K562 (cell line): ENCODE data around the gene ARL3. TPM values are rescaled to one million over a fixed set of nuclear protein-coding genes. Genes with fewer than 3 reads are reported as not detected.
A peak's percentile ranks its signal among the peaks of the same experiment; 100 is the strongest.

Source experiments
- DMBX1 ChIP-seq: fragments of 250-450 bp; sonication (Bioruptor Pico); IDR thresholded peaks from 2 replicates; pipeline ENCODE4 v1.8.0; 2022; ENCODE audit warnings: inconsistent platforms, mild to moderate bottlenecking, moderate library complexity, borderline replicate concordance
- HDAC3 ChIP-seq: fragments of 450-650 bp; IDR thresholded peaks from 2 replicates; pipeline ENCODE4 v1.6.1; 2018; ENCODE audit warnings: borderline replicate concordance, mild to moderate bottlenecking, moderate library complexity; ENCODE audit not compliant: partially characterized antibody
- KLF1 ChIP-seq: fragments of 450-650 bp; IDR thresholded peaks from 2 replicates; pipeline ENCODE4 v1.6.1; 2016; ENCODE audit warnings: missing genetic modification characterization, missing compliant biosample characterization
- PCBP1 ChIP-seq: fragments of 200-400 bp; formaldehyde crosslinking; IDR thresholded peaks from 2 replicates; pipeline ENCODE4 v1.6.1; 2018; ENCODE audit warnings: mild to moderate bottlenecking, low read depth, low read length; ENCODE audit not compliant: poor library complexity, severe bottlenecking
- WHSC1 ChIP-seq: IDR thresholded peaks from one replicate; pipeline ENCODE4 v1.6.1; 2012; ENCODE audit warnings: low read length, control low read depth, inconsistent platforms
- ZNF384 ChIP-seq: IDR thresholded peaks from 2 replicates; pipeline ENCODE4 v1.6.1; 2012; ENCODE audit warnings: low read depth, low read length, improper control_type of control experiment
- ZNF766 ChIP-seq: fragments of 200-800 bp; sonication (Bioruptor generic); conservative IDR thresholded peaks from 2 replicates; pipeline ENCODE4 v1.6.1; 2016; ENCODE audit warnings: missing genetic modification characterization, missing compliant biosample characterization
- polyA plus RNA-seq, 8 experiments: library from polyadenylated mRNA; depleted of rRNA in 4 of 8; stranded (reverse) in 5 of 8; unstranded in 3 of 8; fragments of >200 nt; fragmentation: Nextera tagmentation in 2 of 8; fragmentation: Illumina TruSeq in 1 of 8; extraction: Ambion mirVana in 2 of 8; extraction: Trizol in 1 of 8; gene quantifications; 2 replicates each; pipeline versions ENCODE4 v1.2.1 to v1.2.3, GENCODE V29; 2011 to 2014; ENCODE audit warnings: inconsistent platforms in 1 of 8, missing spikeins in 1 of 8
- total RNA-seq, 7 experiments: library from RNA; depleted of rRNA in 6 of 7; stranded (reverse); fragments of >200 nt in 6 of 7; fragmentation: Illumina TruSeq in 2 of 7; extraction: Trizol in 2 of 7; gene quantifications; 2 replicates each; pipeline versions ENCODE4 v1.2.1 to v1.2.3, GENCODE V29; 2011 to 2021; ENCODE audit warnings: low replicate concordance in 1 of 7
- TF ChIP-seq, protein P1 (sequence below): fragments of 250-450 bp; sonication (Bioruptor Pico); IDR thresholded peaks from 2 replicates; pipeline ENCODE4 v1.8.0; 2021; ENCODE audit warnings: moderate library complexity, mild to moderate bottlenecking, inconsistent platforms
- TF ChIP-seq, protein P2 (sequence below): fragments of 450-650 bp; formaldehyde crosslinking; IDR thresholded peaks from 2 replicates; pipeline ENCODE4 v1.4.0; 2022; ENCODE audit warnings: missing genetic modification characterization
- TF ChIP-seq, protein P3 (sequence below): sonication (generic); formaldehyde crosslinking; IDR thresholded peaks from 2 replicates; pipeline ENCODE4 v1.8.0; 2022; ENCODE audit warnings: mild to moderate bottlenecking, missing genetic modification reagents

The ARL3 gene
- total and polyA plus RNA-seq, 9 of the 15 experiments (the other 6 are each of a cell fraction or from before 2014, with no cell fraction given), result 2.9 to 8.9 (median 4.8) TPM

DNA sequence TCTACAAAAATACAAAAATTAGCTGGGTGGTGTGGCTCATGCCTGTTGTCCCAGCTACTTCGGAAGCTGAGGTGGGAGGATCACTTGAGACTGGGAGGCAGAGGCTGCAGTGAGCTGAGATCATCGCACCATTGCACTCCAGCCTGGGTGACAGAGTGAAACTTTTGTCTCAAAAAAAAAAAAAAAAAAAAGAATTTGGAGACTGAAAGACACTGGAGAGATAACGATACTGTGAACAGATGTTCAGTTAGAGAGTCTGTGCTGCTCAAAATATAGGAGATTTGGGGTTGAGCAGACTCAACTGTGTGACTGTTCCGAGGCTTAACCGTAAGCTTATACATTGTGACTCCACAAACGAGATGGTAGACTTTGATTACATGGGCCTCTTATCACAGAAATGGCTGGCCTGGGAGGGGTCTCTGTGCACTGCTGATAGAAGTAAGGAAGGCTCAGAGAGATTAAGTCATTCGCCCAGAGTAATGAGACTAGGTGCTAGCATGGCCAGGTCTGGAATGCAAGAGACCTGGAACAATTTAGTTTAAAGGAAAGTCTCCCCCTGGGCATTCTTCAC is 48.9 kb upstream of the ARL3 start (continued):
- TF ChIP-seq, protein P1, sequence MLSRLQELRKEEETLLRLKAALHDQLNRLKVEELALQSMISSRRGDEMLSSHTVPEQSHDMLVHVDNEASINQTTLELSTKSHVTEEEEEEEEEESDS (CRISPR knock-in tag), result no peak
- TF ChIP-seq HDAC3 (peak; percentile 79), PCBP1 (no peak), KLF1 (no peak), WHSC1 (no peak), ZNF384 (peak; percentile 95), ZNF766 (0 out of 2 replicates have a peak, but pooled peaks have one; percentile 46), DMBX1 (CRISPR knock-in tag) (peak; percentile 24; the same call in 1 of the 2 replicates)
- TF ChIP-seq, protein P2, sequence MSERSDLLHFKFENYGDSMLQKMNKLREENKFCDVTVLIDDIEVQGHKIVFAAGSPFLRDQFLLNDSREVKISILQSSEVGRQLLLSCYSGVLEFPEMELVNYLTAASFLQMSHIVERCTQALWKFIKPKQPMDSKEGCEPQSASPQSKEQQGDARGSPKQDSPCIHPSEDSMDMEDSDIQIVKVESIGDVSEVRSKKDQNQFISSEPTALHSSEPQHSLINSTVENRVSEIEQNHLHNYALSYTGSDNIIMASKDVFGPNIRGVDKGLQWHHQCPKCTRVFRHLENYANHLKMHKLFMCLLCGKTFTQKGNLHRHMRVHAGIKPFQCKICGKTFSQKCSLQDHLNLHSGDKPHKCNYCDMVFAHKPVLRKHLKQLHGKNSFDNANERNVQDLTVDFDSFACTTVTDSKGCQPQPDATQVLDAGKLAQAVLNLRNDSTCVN (CRISPR knock-in tag), result no peak
- TF ChIP-seq, protein P3, sequence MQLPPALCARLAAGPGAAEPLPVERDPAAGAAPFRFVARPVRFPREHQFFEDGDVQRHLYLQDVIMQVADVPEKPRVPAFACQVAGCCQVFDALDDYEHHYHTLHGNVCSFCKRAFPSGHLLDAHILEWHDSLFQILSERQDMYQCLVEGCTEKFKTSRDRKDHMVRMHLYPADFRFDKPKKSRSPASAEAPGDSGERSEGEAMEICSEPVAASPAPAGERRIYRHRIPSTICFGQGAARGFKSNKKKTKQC (CRISPR knock-in tag), result no peak
